GM12878 (cell line): ENCODE results near the gene TP73.

Source experiments
- ASH2L ChIP-seq: fragments of 300-600, 200-600 bp; sonication (generic); IDR thresholded peaks from 2 replicates; pipeline ENCODE4 v1.6.1; 2017; ENCODE audit warnings: low read depth, mild to moderate bottlenecking, borderline replicate concordance
- CTCF ChIP-seq, 3 experiments: IDR thresholded peaks in 2 of 3; conservative IDR thresholded peaks in 1 of 3; 2 replicates each; pipeline ENCODE4 v1.5.1; 2011; ENCODE audit warnings: low read depth in 3 of 3, low read length in 3 of 3, mild to moderate bottlenecking in 3 of 3, control low read depth in 2 of 3, moderate library complexity in 2 of 3, inconsistent platforms in 1 of 3, mixed read lengths in 1 of 3; ENCODE audit not compliant: control insufficient read depth in 2 of 3, insufficient read depth in 1 of 3; ENCODE audit errors: extremely low read depth in 1 of 3
- ETV6 ChIP-seq, 2 experiments: fragments of 450-650 bp in 1 of 2; IDR thresholded peaks in 1 of 2; conservative IDR thresholded peaks in 1 of 2; 2 replicates each; pipeline ENCODE4 v1.6.1; 2014; ENCODE audit warnings: antibody characterized with exemption in 1 of 2, borderline replicate concordance in 1 of 2, low read depth in 1 of 2, mild to moderate bottlenecking in 1 of 2, moderate library complexity in 1 of 2
- EZH2 ChIP-seq: IDR thresholded peaks from 2 replicates; pipeline ENCODE4 v1.6.1; 2012; ENCODE audit warnings: low read depth, mild to moderate bottlenecking, control low read depth, inconsistent platforms, low read length, borderline replicate concordance; ENCODE audit not compliant: control insufficient read depth
- GABPA ChIP-seq: IDR thresholded peaks from 2 replicates; pipeline ENCODE4 v1.6.1; 2014; ENCODE audit warnings: antibody characterized with exemption, low read depth, mild to moderate bottlenecking, inconsistent platforms
- RAD21 ChIP-seq: IDR thresholded peaks from 2 replicates; pipeline ENCODE4 v1.6.1; 2011; ENCODE audit warnings: mild to moderate bottlenecking, low read depth, low read length, moderate library complexity; ENCODE audit not compliant: insufficient read depth
- RAD51 ChIP-seq: fragments of 450-650 bp; IDR thresholded peaks from 2 replicates; pipeline ENCODE4 v1.6.1; 2016; ENCODE audit warnings: moderate library complexity, mild to moderate bottlenecking, inconsistent platforms
- STAT3 ChIP-seq: IDR thresholded peaks from 2 replicates; pipeline ENCODE4 v1.6.1; 2011; ENCODE audit warnings: low read depth, low read length, improper control_type of control experiment

GRCh38 chr1:3718764-3719163 lies 66.4 kb downstream of the TP73 start:
- TF ChIP-seq CTCF (IDR thresholded peaks at IDR 0.05 in 2 of 3, conservative IDR thresholded peaks at IDR 0.05 in 1 of 3; ENCODE audit: control insufficient read depth in 2 of 3, extremely low read depth in 1 of 3, insufficient read depth in 1 of 3, low read depth in 3 of 3, low read length in 3 of 3) = no peak
- no peak for TF ChIP-seq GABPA
- no peak for TF ChIP-seq STAT3
- no peak for TF ChIP-seq EZH2
- TF ChIP-seq RAD51 = no peak
- TF ChIP-seq RAD21 = no peak
- no peak for TF ChIP-seq ETV6 (conservative IDR thresholded peaks at IDR 0.05 in 1 of 2, IDR thresholded peaks at IDR 0.05 in 1 of 2; ENCODE audit: borderline replicate concordance in 1 of 2, low read depth in 1 of 2)
- TF ChIP-seq ASH2L = no peak
